H9 (cell line): Measurements from ENCODE around the gene GTF2H3. TPM values are rescaled to one million over a fixed set of nuclear protein-coding genes. Genes with fewer than 3 reads are reported as not detected.

Experiments
- DNase-seq: peaks from one replicate; pipeline ENCODE4 v3.0.0-alpha.2; 2017
- H2AFZ ChIP-seq: one replicate; pipeline ENCODE4 v1.6.1; 2013; ENCODE audit warnings: mild to moderate bottlenecking, low read length, control low read depth, moderate library complexity
- H2AK5ac ChIP-seq: 2 replicates; pipeline ENCODE4 v1.6.1; 2013; ENCODE audit warnings: low read length, control low read depth, mixed read lengths; ENCODE audit not compliant: insufficient read length
- H2BK120ac ChIP-seq: one replicate; pipeline ENCODE4 v1.6.1; 2013; ENCODE audit warnings: low read depth, mild to moderate bottlenecking, low read length, control low read depth, inconsistent platforms; ENCODE audit not compliant: poor library complexity, severe bottlenecking
- H2BK12ac ChIP-seq: 2 replicates; pipeline ENCODE4 v1.6.1; 2013; ENCODE audit warnings: low read length, control low read depth, mixed read lengths, low read depth; ENCODE audit not compliant: insufficient read length
- H2BK15ac ChIP-seq: 2 replicates; pipeline ENCODE4 v1.6.1; 2013; ENCODE audit warnings: low read depth, low read length, control low read depth
- H2BK20ac ChIP-seq: one replicate; pipeline ENCODE4 v1.6.1; 2013; ENCODE audit warnings: low read depth, mild to moderate bottlenecking, low read length, control low read depth, inconsistent platforms; ENCODE audit not compliant: poor library complexity, severe bottlenecking
- H2BK5ac ChIP-seq: 2 replicates; pipeline ENCODE4 v1.6.1; 2013; ENCODE audit warnings: low read length, control low read depth, mixed read lengths; ENCODE audit not compliant: insufficient read length
- H3K14ac ChIP-seq: 2 replicates; pipeline ENCODE4 v1.6.1; 2013; ENCODE audit warnings: low read length, control low read depth; ENCODE audit not compliant: insufficient read depth
- H3K18ac ChIP-seq: 2 replicates; pipeline ENCODE4 v1.6.1; 2013; ENCODE audit warnings: low read depth, mild to moderate bottlenecking, mixed read lengths, low read length, control low read depth; ENCODE audit not compliant: insufficient read length
- H3K23ac ChIP-seq: 2 replicates; pipeline ENCODE4 v1.6.1; 2013; ENCODE audit warnings: low read length, control low read depth, mixed read lengths, low read depth; ENCODE audit not compliant: insufficient read length
- H3K23me2 ChIP-seq: 2 replicates; pipeline ENCODE4 v1.6.1; 2013; ENCODE audit warnings: low read depth, mild to moderate bottlenecking, mixed read lengths, low read length, control low read depth; ENCODE audit not compliant: insufficient read length, poor library complexity, severe bottlenecking
- H3K27ac ChIP-seq: 2 replicates; pipeline ENCODE4 v1.5.1; 2013; ENCODE audit warnings: low read length, control low read depth, mixed read lengths, low read depth; ENCODE audit not compliant: insufficient read length
- H3K27me3 ChIP-seq: 2 replicates; pipeline ENCODE4 v1.6.1; 2013; ENCODE audit warnings: low read length, control low read depth, inconsistent platforms; ENCODE audit not compliant: insufficient read depth
- H3K4ac ChIP-seq: 2 replicates; pipeline ENCODE4 v1.6.1; 2013; ENCODE audit warnings: low read depth, mild to moderate bottlenecking, control low read depth, inconsistent platforms, low read length, moderate library complexity
- H3K4me1 ChIP-seq: 2 replicates; pipeline ENCODE4 v1.6.1; 2013; ENCODE audit warnings: low read length, control low read depth, inconsistent platforms; ENCODE audit not compliant: insufficient read depth
- H3K4me2 ChIP-seq: 2 replicates; pipeline ENCODE4 v1.6.1; 2013; ENCODE audit warnings: low read length, control low read depth, mixed read lengths; ENCODE audit not compliant: insufficient read length, insufficient read depth
- H3K56ac ChIP-seq: 2 replicates; pipeline ENCODE4 v1.6.1; 2013; ENCODE audit warnings: low read depth, mild to moderate bottlenecking, mixed read lengths, low read length, control low read depth; ENCODE audit not compliant: insufficient read length
- H3K79me1 ChIP-seq: 2 replicates; pipeline ENCODE4 v1.6.1; 2013; ENCODE audit warnings: low read depth, mild to moderate bottlenecking, moderate library complexity, low read length, control low read depth, inconsistent platforms; ENCODE audit not compliant: insufficient read depth, poor library complexity, severe bottlenecking
- H3K79me2 ChIP-seq: 2 replicates; pipeline ENCODE4 v1.6.1; 2013; ENCODE audit warnings: low read length, control low read depth, inconsistent platforms; ENCODE audit not compliant: insufficient read depth
- H3K9ac ChIP-seq: 2 replicates; pipeline ENCODE4 v1.6.1; 2013; ENCODE audit warnings: low read length, control low read depth, mixed read lengths; ENCODE audit not compliant: insufficient read length; ENCODE audit errors: extremely low read depth
- H3K9me3 ChIP-seq: one replicate; pipeline ENCODE4 v1.6.1; 2013; ENCODE audit warnings: low read depth, low read length, inconsistent platforms; ENCODE audit not compliant: control insufficient read depth
- H3T11ph ChIP-seq: one replicate; pipeline ENCODE4 v1.6.1; 2013; ENCODE audit warnings: mild to moderate bottlenecking, low read length, control low read depth, inconsistent platforms
- H4K20me1 ChIP-seq: one replicate; pipeline ENCODE4 v1.6.1; 2013; ENCODE audit not compliant: control insufficient read depth, insufficient read length, insufficient read depth
- H4K5ac ChIP-seq: 2 replicates; pipeline ENCODE4 v1.6.1; 2013; ENCODE audit warnings: low read depth, mild to moderate bottlenecking, mixed read lengths, low read length, control low read depth; ENCODE audit not compliant: insufficient read length
- H4K8ac ChIP-seq: replicated peaks from 2 replicates; pipeline ENCODE4 v1.6.1; 2013; ENCODE audit warnings: low read length, control low read depth, mixed read lengths, low read depth; ENCODE audit not compliant: insufficient read length
- H4K91ac ChIP-seq: 2 replicates; pipeline ENCODE4 v1.6.1; 2013; ENCODE audit warnings: low read depth, mild to moderate bottlenecking, moderate library complexity, mixed read lengths, low read length, control low read depth; ENCODE audit not compliant: insufficient read length
- H3K27ac Mint-ChIP-seq, 3 experiments: 2 replicates in 2 of 3; 3 replicates in 1 of 3; pipeline ENCODE4 v1.8.0; 2020 to 2021; ENCODE audit warnings: mixed read lengths in 3 of 3, mild to moderate bottlenecking in 1 of 3, moderate library complexity in 1 of 3
- H3K27me3 Mint-ChIP-seq: 2 replicates; pipeline ENCODE4 v1.8.0; 2021; ENCODE audit warnings: low read depth, mild to moderate bottlenecking, moderate library complexity, mixed read lengths
- H3K36me3 Mint-ChIP-seq, 3 experiments: 2 replicates in 2 of 3; 3 replicates in 1 of 3; pipeline ENCODE4 v1.8.0; 2020 to 2021; ENCODE audit warnings: low read depth in 3 of 3, mixed read lengths in 3 of 3; ENCODE audit not compliant: insufficient read depth in 1 of 3
- H3K4me1 Mint-ChIP-seq, 2 experiments: 2 replicates each; pipeline ENCODE4 v1.8.0; 2020; ENCODE audit warnings: mixed read lengths in 2 of 2
- H3K4me3 Mint-ChIP-seq, 2 experiments: 2 replicates in 1 of 2; 3 replicates in 1 of 2; pipeline ENCODE4 v1.8.0; 2020 to 2021; ENCODE audit warnings: mild to moderate bottlenecking in 2 of 2, mixed read lengths in 2 of 2, moderate library complexity in 1 of 2
- H3K9me3 Mint-ChIP-seq, 2 experiments: 2 replicates in 1 of 2; 3 replicates in 1 of 2; pipeline ENCODE4 v1.8.0; 2020; ENCODE audit warnings: mild to moderate bottlenecking in 2 of 2, mixed read lengths in 2 of 2, moderate library complexity in 1 of 2
- WGBS: extraction: QIAGEN DNeasy Blood & Tissue Kit; methylation state at CpG from one replicate; pipeline ENCODE4 v1.1.7; 2013; ENCODE audit warnings: missing lambda C conversion rate, low lambda C conversion rate, mixed read lengths; ENCODE audit not compliant: insufficient read length; ENCODE audit errors: extremely low coverage; 5-methylcytosine and 5-hydroxymethylcytosine counted together
- total RNA-seq: library from RNA; stranded (reverse); gene quantifications from 2 replicates; pipeline ENCODE4 v1.2.1, GENCODE V29; 2021
- TF ChIP-seq, protein P1 (sequence below): fragments of 200-600 bp; sonication (generic); conservative IDR thresholded peaks from 3 replicates; pipeline ENCODE4 v1.8.0; 2021; ENCODE audit warnings: antibody characterized with exemption, mild to moderate bottlenecking

The GTF2H3 gene
- total RNA-seq, 1 experiment from 2014 or later: 39.2 TPM

DNA sequence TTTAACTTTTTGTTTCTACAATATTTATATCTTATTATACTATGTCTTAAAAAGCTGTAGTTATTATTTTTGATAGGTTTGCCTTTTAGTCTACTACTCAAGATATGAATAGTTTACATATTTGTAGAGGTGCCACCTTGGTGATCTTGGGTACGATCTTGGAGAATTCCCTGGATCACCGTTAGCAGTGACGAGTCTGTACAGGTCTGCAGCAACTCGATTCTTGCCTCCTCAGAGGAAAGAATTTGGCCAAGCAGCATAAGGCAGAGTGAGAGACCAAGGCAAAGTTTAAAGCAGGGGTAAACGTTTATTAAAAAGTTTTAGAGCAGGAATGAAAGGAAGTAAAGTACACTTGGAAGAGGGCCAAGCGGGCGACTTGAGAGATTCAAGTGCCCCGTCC, 34.1 kb downstream of the GTF2H3 start:
- H2BK15ac ChIP-seq: no peak overlapping the region
- no peak overlapping the region for H2BK5ac ChIP-seq
- no peak overlapping the region for H3K18ac ChIP-seq
- H4K91ac ChIP-seq: no peak overlapping the region
- no peaks in the 10 kb centered on the region for H3K27me3 Mint-ChIP-seq
- TF ChIP-seq, protein P1, sequence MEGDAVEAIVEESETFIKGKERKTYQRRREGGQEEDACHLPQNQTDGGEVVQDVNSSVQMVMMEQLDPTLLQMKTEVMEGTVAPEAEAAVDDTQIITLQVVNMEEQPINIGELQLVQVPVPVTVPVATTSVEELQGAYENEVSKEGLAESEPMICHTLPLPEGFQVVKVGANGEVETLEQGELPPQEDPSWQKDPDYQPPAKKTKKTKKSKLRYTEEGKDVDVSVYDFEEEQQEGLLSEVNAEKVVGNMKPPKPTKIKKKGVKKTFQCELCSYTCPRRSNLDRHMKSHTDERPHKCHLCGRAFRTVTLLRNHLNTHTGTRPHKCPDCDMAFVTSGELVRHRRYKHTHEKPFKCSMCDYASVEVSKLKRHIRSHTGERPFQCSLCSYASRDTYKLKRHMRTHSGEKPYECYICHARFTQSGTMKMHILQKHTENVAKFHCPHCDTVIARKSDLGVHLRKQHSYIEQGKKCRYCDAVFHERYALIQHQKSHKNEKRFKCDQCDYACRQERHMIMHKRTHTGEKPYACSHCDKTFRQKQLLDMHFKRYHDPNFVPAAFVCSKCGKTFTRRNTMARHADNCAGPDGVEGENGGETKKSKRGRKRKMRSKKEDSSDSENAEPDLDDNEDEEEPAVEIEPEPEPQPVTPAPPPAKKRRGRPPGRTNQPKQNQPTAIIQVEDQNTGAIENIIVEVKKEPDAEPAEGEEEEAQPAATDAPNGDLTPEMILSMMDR: no peak
- H3K14ac ChIP-seq: no peak overlapping the region
- H2BK12ac ChIP-seq: no peak overlapping the region
- H3K27me3 ChIP-seq: no peaks in the 10 kb centered on the region
- no peak overlapping the region for H3K56ac ChIP-seq
- H3K4me2 ChIP-seq: no peak overlapping the region
- no peak overlapping the region for H2AFZ ChIP-seq
- H3K27ac ChIP-seq: no peak overlapping the region
- H4K5ac ChIP-seq: no peak overlapping the region
- H3K79me2 ChIP-seq: no peaks in the 10 kb centered on the region
- peaks cover 5% of the 10 kb centered on the region for H3K23me2 ChIP-seq
- no peak overlapping the region for H2BK20ac ChIP-seq
- peaks cover 3 to 9% of the 10 kb centered on the region in 2 experiments for H3K4me1 Mint-ChIP-seq
- no peaks in the 10 kb centered on the region for H3K4me1 ChIP-seq
- no peak overlapping the region for H4K8ac ChIP-seq
- peaks cover 6 to 8% (median 6%) of the 10 kb centered on the region in 3 experiments; a peak in 6 of 7 replicates for H3K36me3 Mint-ChIP-seq
- WGBS: no CpG with 5 or more reads among the region's 8 CpGs
- H3K9ac ChIP-seq: no peak overlapping the region
- no peak overlapping the region for H3K23ac ChIP-seq
- no peak overlapping the region for H2AK5ac ChIP-seq
- H4K20me1 ChIP-seq: no peaks in the 10 kb centered on the region
- no peaks in the 10 kb centered on the region for H3K9me3 ChIP-seq
- H3K27ac Mint-ChIP-seq: no peak overlapping the region
- no peak overlapping the region for H3K4me3 Mint-ChIP-seq
- H2BK120ac ChIP-seq: no peak overlapping the region
- H3T11ph ChIP-seq: no peak overlapping the region
- DNase-seq: no peak
- no peaks in the 10 kb centered on the region for H3K9me3 Mint-ChIP-seq
- no peaks in the 10 kb centered on the region for H3K79me1 ChIP-seq
- H3K4ac ChIP-seq: no peak overlapping the region
